Common myeloid progenitor, CD34-positive (primary cell): ENCODE measurements around the gene MLLT11.
A peak's percentile ranks its signal among the peaks of the same experiment; 100 is the strongest.

Experiments used
- CTCF ChIA-PET: fragments of 350-600 bp; sonication (Branson Sonifier 250); formaldehyde crosslinking; loops from one replicate; lab custom pipeline; 2021; ENCODE audit warnings: antibody characterized with exemption; lab: Charles Lee
- POLR2A ChIA-PET: fragments of 350-600 bp; sonication (Branson Sonifier 250); formaldehyde crosslinking; loops from one replicate; lab custom pipeline; 2021; ENCODE audit warnings: antibody characterized with exemption; lab: Charles Lee
- DNase-seq, 3 donors: peaks; one replicate each; pipeline versions ENCODE4 v3.0.0 to v3.0.0-alpha.2; 2013
- H3K27ac ChIP-seq, 2 experiments: 1 replicate in 1 of 2; 2 replicates in 1 of 2; pipeline ENCODE4 v1.7.0; 2013; ENCODE audit warnings: inconsistent platforms in 2 of 2, low read length in 2 of 2, mild to moderate bottlenecking in 2 of 2, low read depth in 1 of 2, moderate library complexity in 1 of 2; ENCODE audit not compliant: severe bottlenecking in 2 of 2, insufficient read depth in 1 of 2, poor library complexity in 1 of 2
- H3K27me3 ChIP-seq, 5 experiments: replicated peaks in 2 of 5; 1 replicate in 3 of 5; 2 replicates in 2 of 5; pipeline versions ENCODE4 v1.6.1 to v1.7.0; 2013; ENCODE audit warnings: low read length in 4 of 5, mild to moderate bottlenecking in 2 of 5, moderate library complexity in 2 of 5, inconsistent platforms in 1 of 5; ENCODE audit not compliant: insufficient read depth in 5 of 5, control insufficient read depth in 4 of 5
- H3K36me3 ChIP-seq, 4 experiments: 1 replicate in 2 of 4; 2 replicates in 2 of 4; pipeline versions ENCODE4 v1.6.1 to v1.7.0; 2013; ENCODE audit warnings: low read length in 3 of 4, control low read depth in 1 of 4, mild to moderate bottlenecking in 1 of 4; ENCODE audit not compliant: control insufficient read depth in 4 of 4, insufficient read depth in 4 of 4
- H3K4me1 ChIP-seq, 4 experiments: 1 replicate in 3 of 4; 2 replicates in 1 of 4; pipeline versions ENCODE4 v1.6.1 to v1.7.1; 2013; ENCODE audit warnings: low read length in 3 of 4, mild to moderate bottlenecking in 3 of 4, control low read depth in 1 of 4, inconsistent platforms in 1 of 4, moderate library complexity in 1 of 4; ENCODE audit not compliant: control insufficient read depth in 4 of 4, insufficient read depth in 4 of 4; ENCODE audit errors: control extremely low read depth in 1 of 4
- H3K4me3 ChIP-seq, 7 experiments: 1 replicate in 4 of 7; 2 replicates in 3 of 7; pipeline versions ENCODE4 v1.5.1 to v1.7.0; 2013; ENCODE audit warnings: mild to moderate bottlenecking in 7 of 7, low read length in 6 of 7, moderate library complexity in 6 of 7, inconsistent platforms in 2 of 7, low read depth in 2 of 7, control low read depth in 1 of 7; ENCODE audit not compliant: insufficient read depth in 4 of 7, control insufficient read depth in 1 of 7; ENCODE audit errors: extremely low read depth in 1 of 7
- H3K9me3 ChIP-seq, 5 experiments: 1 replicate in 4 of 5; 2 replicates in 1 of 5; pipeline versions ENCODE4 v1.6.1 to v1.7.1; 2013; ENCODE audit warnings: low read length in 4 of 5, mild to moderate bottlenecking in 2 of 5, inconsistent platforms in 1 of 5, low read depth in 1 of 5, moderate library complexity in 1 of 5; ENCODE audit not compliant: control insufficient read depth in 4 of 5, insufficient read depth in 2 of 5; ENCODE audit errors: control extremely low read depth in 1 of 5
- WGBS: methylation state at CpG from one replicate; pipeline ENCODE4 v1.1.5; 2013; ENCODE audit not compliant: insufficient coverage; 5-methylcytosine and 5-hydroxymethylcytosine counted together

The MLLT11 gene

GRCh38 chr1:151062741-151063371 lies 2.7 kb downstream of the MLLT11 start:
- Histone ChIP-seq H3K9me3 (no peaks in the 10 kb centered on the region), H3K27me3 (no peaks in the 10 kb centered on the region), H3K4me1 (peaks cover 7 to 42% (median 24%) of the 10 kb centered on the region in 4 experiments), H3K36me3 (peaks cover 0 to 8% (median 3%) of the 10 kb centered on the region in 4 experiments), H3K4me3 (no peak overlapping the region), H3K27ac (peak overlapping the region in 1 of 2 experiments; percentile 16)
- 100% methylated on average over 3 of the region's 3 CpGs for WGBS
- DNase-seq, result no peak
- CTCF ChIA-PET, result interaction anchor here (0.7 to 4.3 kb wide), 5 partner anchors 12 to 37 kb away, joined by 3 to 22 read pairs (median 6); partner anchors contain the start of gene C1orf56
- POLR2A ChIA-PET, result no interaction called here

- ChIA-PET CTCF (interaction anchor here (0.8 to 1.7 kb wide), 6 partner anchors 15 to 92 kb away, joined by 3 to 5 read pairs (median 4); partner anchors contain the start of gene TNFAIP8L2), POLR2A (no interaction called here)
- Histone ChIP-seq H3K4me3 (no peak overlapping the region), H3K36me3 (peaks cover 0 to 7% (median 4%) of the 10 kb centered on the region in 4 experiments), H3K27me3 (no peaks in the 10 kb centered on the region), H3K4me1 (peaks cover 0 to 33% (median 22%) of the 10 kb centered on the region in 4 experiments), H3K27ac (no peak overlapping the region), H3K9me3 (no peaks in the 10 kb centered on the region)
- no peak for DNase-seq
These were observed 5.0 kb downstream of the MLLT11 start for GRCh38 chr1:151065089-151065645.

- Histone ChIP-seq H3K27ac (no peak overlapping the region), H3K9me3 (no peaks in the 10 kb centered on the region), H3K4me1 (peaks cover 0 to 25% (median 16%) of the 10 kb centered on the region in 4 experiments), H3K27me3 (no peaks in the 10 kb centered on the region), H3K36me3 (peaks cover 0 to 7% (median 4%) of the 10 kb centered on the region in 4 experiments), H3K4me3 (no peak overlapping the region)
- POLR2A ChIA-PET, result no interaction called here
- 98% methylated on average over 4 of the region's 4 CpGs for WGBS
- no peak for DNase-seq
- CTCF ChIA-PET, result interaction anchor here (0.6 to 1.7 kb wide), 3 partner anchors 9 to 89 kb away, joined by 3 to 7 read pairs (median 3); partner anchors contain the start of gene CDC42SE1
These were observed 7.0 kb downstream of the MLLT11 start for GRCh38 chr1:151067185-151067584.

GRCh38 chr1:151069103-151069486 lies 8.9 kb downstream of the MLLT11 start:
- peaks cover 0 to 7% (median 4%) of the 10 kb centered on the region in 4 experiments for H3K36me3 ChIP-seq
- H3K27ac ChIP-seq, result peak overlapping the region in 1 of 2 experiments; percentile 60
- POLR2A ChIA-PET, result no interaction called here
- DNase-seq, result no peak
- CTCF ChIA-PET, result interaction anchor here (1.6 kb wide), 1 partner anchor 45 kb away, joined by 3 read pairs; no protein-coding TSS in a partner anchor
- peaks cover 0 to 25% (median 16%) of the 10 kb centered on the region in 4 experiments for H3K4me1 ChIP-seq
- H3K27me3 ChIP-seq, result no peaks in the 10 kb centered on the region
- no peak overlapping the region for H3K4me3 ChIP-seq
- WGBS, result no CpG with 5 or more reads among the region's 5 CpGs
- no peaks in the 10 kb centered on the region for H3K9me3 ChIP-seq

- peaks cover 0 to 18% (median 16%) of the 10 kb centered on the region in 4 experiments for H3K4me1 ChIP-seq
- no peaks in the 10 kb centered on the region for H3K27me3 ChIP-seq
- CTCF ChIA-PET, result interaction anchor here (0.6 to 3.0 kb wide), 10 partner anchors 9 to 86 kb away, joined by 3 to 17 read pairs (median 3); partner anchors contain the start of genes CDC42SE1, MLLT11 and TNFAIP8L2
- WGBS, result 0% methylated on average over 31 of the region's 50 CpGs
- H3K36me3 ChIP-seq, result peaks cover 0 to 7% (median 5%) of the 10 kb centered on the region in 4 experiments
- peak within 1 kb of the TSS; percentile 90 to 96 for H3K27ac ChIP-seq
- H3K9me3 ChIP-seq, result no peaks in the 10 kb centered on the region
- POLR2A ChIA-PET, result interaction anchor here (0.7 to 2.1 kb wide), 2 partner anchors 10 to 13 kb away, joined by 4 to 19 read pairs; partner anchors contain the start of genes CDC42SE1 and MLLT11
- H3K4me3 ChIP-seq, result peak within 1 kb of the TSS; percentile 57 to 99 (median 94)
- DNase-seq, result peak; percentile 94 to 96 (median 95)
These were observed 10.5 kb downstream of the MLLT11 start, which contains the start of gene GABPB2 for GRCh38 chr1:151070474-151071276. TSS of gene GABPB2 (plus strand) at chr1:151070761. CDS start at chr1:151088190, 17,429 bp downstream.

- ChIA-PET POLR2A (no interaction called here), CTCF (interaction anchor here (1.0 to 3.0 kb wide), 14 partner anchors 10 to 96 kb away, joined by 3 to 17 read pairs (median 5); partner anchors contain the start of genes CDC42SE1, LYSMD1, MLLT11 and SCNM1)
- no peak for DNase-seq
- H3K27me3 ChIP-seq, result no peaks in the 10 kb centered on the region
- H3K27ac ChIP-seq, result no peak overlapping the region
- peaks cover 0 to 18% (median 16%) of the 10 kb centered on the region in 4 experiments for H3K4me1 ChIP-seq
- WGBS, result 92% methylated on average over 13 of the region's 13 CpGs
- H3K9me3 ChIP-seq, result no peaks in the 10 kb centered on the region
- no peak overlapping the region for H3K4me3 ChIP-seq
- peaks cover 0 to 2% (median 2%) of the 10 kb centered on the region in 4 experiments for H3K36me3 ChIP-seq
These were observed 12.0 kb downstream of the MLLT11 start for GRCh38 chr1:151072224-151072623.
